GM21515 (cell line): ENCODE results near the gene IBA57.

ENCODE experiments used
- ATAC-seq: cut with Tn5 transposase; IDR thresholded peaks from one replicate; pipeline ENCODE4 v1.9.1; 2021; ENCODE audit not compliant: unreplicated experiment

IBA57 gene

DNA sequence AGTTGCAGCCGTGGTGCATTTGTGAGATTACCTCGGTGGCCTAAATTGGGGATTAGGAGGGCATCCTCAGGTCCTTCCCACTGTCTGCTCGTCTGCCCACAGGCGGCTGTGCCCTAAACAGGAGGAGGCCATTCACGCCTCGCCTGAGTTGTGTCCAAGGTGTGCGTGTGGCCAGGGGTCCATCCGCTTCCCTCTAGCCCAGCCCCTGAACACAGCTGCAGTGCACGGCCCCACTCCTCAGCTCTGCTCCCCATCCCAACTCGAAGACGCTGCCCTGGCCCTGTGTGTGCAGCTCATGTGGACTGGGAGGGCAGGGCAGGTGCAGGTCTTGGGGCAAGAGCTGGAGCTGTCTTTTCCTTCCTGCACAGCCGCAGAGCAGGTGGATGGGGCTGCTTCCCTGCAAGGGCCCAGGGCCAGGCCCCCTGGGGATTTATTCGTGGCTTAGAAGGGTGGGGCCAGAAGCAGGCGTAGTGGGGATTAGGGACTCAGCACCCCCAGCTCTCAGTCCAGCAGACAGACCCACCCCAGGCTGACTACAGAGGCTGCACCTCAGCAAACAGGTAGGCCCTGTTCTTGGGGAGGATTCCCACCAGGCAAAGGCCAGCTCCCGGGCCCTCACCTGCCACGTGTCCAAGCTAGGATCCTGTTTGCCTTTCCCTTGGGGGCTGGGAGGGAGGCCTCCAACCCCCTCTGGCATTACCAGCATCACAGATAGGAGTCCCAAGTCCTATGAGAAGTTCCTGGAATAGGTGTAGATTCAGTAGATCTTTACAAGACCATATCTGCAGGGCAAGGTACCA, 21.2 kb upstream of the IBA57 start:
- ATAC-seq: no peak

DNA sequence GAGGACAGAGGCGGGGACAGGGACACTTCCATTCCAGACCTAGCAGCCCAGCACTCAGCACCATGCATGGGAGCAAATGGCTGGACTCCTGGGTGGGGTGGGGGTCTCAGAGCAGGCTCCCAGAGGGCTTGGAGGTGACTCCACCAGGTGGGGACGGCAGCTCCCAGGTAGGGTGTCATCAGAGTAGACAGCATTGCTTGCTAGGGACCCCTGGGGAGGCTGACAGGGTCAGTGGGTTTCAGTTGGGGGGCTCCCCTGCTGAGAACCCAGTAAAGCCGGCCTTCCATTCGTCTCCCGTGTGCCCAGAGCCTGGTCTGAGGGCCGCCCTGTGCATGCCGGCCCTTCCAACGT, 20.6 kb upstream of the IBA57 start:
- ATAC-seq: no peak

DNA sequence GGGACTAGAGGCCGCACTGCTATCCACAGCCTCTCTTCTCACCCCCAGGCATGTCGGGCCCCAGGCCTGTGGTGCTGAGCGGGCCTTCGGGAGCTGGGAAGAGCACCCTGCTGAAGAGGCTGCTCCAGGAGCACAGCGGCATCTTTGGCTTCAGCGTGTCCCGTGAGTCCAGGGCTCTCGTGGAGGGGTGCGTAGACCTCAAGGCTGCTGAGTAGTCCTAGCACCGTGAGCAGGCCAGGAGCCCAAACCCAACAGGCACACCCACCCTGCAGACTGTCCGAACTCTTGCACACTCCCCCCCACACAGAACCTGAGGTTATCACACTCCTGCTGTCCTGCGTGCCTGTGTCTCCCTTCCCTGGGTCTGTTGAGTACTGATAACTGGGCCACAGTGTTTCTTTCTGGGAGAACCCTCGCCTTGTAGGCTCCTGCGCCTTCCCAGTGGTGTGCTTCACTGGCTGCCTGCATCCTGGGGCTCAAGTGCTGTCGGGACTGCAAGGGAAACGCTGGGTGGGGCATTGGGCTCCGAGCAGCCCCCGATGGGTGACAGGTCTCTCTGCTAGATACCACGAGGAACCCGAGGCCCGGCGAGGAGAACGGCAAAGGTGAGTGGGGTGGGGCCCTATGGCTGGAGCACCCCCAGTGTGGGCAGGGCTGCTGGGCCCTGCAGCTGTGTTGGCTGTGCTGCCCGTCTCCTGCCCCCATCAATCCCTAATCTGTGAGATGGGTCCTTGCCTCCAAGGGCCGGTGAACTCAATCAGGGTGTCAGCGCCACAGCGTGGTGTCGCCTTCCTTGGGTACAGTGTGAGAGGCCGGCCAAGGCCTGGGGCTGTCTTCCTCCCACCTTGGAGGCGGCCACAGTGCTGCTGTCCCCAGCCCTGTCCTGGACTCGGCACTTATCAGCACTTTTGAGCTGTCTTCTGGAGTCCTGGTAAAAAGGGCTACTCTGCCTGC, 19.9 kb upstream of the IBA57 start:
- no peak for ATAC-seq

DNA sequence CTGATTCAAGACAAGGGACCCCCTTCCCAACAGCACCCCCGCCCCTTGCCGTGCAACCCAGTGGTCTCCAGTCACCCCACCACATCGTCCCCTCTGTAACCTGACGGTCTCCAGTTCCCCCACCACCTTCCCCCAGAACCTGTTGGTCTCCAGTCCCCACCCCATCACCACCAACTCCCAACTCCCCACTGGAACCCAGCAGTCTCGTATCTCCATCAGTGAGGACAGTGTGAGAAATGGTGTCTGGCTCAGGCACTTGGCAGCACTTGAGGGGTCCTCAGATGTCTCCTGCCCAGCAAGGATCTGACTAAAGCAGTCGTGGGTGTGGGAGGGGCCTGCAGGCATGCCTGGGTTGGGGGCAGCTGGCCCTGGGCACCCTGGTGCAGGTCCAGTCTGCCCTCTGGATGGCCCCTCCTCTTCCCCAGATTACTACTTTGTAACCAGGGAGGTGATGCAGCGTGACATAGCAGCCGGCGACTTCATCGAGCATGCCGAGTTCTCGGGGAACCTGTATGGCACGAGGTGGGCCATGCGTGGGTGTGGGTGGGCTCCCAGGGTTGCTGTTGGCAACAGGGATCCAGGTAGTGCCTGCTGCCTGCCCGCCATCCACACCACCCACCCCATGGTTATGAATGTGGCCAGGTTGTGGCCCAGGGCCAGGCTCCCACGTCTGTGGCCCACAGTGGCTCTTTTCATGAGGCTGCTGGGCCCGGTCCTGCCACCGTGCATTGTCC, 19.0 kb upstream of the IBA57 start:
- ATAC-seq: no peak

DNA sequence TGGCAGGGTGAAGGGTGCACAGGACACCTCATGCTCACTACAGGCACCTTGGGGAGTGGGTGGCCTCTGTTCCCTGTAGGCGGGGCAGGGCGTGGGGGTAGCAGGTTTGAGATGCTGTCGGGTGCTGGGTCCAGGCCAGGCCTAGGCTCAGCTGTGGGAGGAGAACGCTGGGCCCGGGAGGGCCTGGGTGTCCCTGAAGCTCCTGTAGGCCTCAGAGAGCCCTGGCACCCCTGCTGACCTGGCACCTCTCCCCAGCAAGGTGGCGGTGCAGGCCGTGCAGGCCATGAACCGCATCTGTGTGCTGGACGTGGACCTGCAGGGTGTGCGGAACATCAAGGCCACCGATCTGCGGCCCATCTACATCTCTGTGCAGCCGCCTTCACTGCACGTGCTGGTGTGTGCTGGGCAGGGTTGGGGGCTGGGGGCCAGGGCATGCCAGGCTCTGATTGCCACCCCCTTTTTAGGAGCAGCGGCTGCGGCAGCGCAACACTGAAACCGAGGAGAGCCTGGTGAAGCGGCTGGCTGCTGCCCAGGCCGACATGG, 18.4 kb upstream of the IBA57 start:
- no peak for ATAC-seq

DNA sequence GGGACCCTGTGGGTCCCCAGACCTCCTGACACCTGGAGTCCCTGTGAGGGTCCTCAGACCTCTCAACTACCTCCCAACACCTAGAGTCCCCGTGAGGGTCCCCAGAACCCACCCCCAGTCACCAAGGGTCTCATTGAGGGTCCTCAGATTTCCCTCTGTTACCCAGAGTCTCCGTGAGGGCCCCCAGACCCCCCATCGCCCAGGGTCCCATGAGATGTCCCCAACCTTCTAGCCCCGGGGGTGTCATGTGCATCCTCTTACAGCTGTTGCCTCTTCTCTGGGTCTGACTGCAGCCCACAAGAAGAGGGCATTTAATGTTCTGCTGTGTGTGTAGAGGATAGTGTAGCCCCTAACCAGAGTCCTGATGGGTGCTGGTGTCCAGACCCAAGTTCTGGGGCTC, 17.8 kb upstream of the IBA57 start:
- ATAC-seq: no peak

DNA sequence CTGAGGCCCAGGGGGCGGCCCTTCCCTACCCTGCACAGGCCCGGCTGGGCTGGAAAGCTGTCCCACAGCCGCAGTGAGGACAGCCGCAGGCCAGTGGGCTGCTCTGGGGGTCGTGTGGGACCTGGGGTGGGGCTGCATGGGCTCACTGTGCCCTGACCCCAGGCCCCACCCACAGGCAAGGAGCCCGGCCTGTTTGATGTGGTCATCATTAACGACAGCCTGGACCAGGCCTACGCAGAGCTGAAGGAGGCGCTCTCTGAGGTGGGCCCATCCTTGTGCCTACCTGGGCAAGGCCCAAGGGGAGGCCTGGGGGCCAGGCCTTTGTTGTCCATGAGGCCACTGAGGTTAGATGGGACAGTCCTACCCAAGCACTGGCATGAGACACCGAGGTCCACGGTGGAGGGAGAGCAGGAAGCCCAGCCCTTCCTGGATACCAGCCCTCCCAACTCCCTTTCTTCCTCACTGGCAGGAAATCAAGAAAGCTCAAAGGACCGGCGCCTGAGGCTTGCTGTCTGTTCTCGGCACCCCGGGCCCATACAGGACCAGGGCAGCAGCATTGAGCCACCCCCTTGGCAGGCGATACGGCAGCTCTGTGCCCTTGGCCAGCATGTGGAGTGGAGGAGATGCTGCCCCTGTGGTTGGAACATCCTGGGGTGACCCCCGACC, 17.3 kb upstream of the IBA57 start:
- ATAC-seq: no peak

DNA sequence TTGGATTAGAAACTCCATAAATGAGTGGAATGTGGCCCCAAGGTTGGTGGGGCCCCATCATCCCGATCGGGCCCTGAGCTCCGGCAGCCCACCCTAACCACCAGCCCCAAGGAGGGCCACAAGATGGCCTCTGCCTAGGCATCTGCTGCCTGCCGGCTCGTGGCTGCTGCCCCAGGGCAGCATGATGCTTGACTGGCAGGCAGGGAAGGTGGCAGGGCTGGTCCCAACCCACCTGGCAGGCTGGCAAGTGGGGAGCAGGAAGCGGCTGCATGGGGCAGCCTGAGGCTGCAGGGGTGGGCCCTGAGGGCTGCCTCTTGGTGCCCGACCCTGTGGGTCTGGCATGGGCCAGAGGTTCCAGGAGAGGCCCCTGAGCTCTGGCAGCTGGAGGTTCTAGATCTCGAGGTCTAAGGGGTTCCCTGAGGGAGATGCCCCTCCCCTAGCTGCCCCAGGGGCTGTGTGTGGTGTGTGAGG, 16.6 kb upstream of the IBA57 start:
- no peak for ATAC-seq

DNA sequence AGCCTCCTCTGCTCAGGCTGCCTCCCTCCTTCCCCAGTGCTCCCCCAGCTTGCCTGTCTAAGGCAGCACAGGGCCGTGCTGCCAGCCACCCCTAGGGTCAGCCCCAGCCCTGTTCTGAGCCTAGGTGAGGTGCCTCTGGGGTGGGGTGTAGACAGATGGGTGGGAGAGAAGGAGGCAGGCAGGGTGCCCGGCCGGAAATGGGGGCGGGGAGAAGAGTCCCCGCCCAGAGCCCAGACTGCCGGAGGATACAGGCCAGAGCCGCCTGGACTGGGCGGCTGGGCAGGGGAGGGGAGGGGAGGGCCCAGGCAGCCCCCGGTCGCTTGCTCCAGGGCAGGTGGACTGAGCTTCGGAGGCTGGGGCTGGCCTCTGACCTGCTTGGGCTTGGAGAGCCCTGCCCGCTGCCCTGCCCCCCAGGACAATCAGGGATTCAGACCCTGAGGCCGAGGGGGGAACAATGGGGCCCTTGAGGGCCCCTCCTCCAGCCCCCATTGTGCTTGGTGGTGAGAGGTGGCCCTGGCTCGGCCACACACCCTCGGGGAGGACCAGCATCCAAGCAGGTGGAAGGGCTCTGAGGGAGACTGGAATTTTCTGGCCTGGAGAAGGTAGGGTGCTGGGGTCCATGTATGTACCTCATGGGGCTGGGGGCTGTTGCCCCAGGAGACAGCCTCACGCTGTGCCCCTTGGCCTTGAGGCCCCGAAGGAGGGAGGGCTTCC, 16.0 kb upstream of the IBA57 start, which contains the start of gene GJC2:
GJC2 (plus strand) TSS at position 525 of the 714 bp plus-strand sequence. CDS start 7,829 bp downstream, outside the sequence.
- ATAC-seq: no peak

DNA sequence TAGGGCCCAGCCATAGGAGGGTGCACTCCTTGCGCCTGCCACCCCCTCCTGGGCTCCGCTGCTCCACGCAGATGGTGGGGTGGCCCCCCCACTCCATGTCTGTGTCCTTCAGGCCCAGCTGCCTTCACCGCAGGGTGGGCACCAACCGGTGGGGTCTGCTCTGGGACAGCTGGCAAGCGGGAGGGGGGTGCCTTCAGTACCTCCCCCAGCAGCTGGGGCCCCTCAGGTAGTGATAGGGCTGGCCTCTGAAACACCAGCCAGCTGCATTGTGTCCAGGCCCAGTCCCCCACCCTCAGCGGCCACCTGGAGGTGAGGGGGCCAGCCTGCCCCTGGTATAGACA, 15.5 kb upstream of the IBA57 start:
- no peak for ATAC-seq

DNA sequence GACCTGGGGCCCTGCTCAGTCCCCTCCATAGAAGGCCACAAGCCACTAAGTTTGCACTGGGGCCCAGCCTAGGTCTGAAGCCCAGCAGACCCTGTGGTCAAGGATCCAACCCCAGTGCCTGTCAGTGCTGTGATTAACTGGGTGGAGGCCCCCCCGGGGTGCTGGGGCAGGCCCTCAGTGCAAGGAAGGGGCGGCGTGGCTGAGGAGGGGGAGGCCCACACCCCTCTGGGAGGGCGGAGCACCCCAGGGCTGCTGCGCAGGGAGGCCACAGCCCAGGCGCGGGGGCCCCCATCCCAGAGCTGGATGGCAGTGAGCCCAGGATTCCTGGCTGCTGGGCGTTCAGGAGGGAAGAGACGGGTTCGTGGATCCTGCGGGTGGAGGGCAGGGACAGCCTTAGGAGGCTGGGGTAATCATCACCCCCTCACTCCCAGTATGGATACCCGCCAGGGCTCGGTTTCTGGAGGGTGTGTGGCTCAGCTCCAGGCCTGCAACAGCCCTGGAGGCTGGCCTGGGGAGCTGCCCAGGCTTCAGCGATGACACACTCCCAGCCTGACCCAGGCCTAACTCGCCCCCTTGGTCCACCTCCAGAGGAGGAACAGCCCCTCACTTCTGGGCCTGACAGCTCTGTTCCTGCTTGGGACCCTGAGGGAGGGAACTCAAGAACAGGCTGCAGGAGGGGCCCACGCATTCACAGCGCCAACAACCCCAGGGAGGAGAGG, 15.0 kb upstream of the IBA57 start:
- ATAC-seq: no peak

DNA sequence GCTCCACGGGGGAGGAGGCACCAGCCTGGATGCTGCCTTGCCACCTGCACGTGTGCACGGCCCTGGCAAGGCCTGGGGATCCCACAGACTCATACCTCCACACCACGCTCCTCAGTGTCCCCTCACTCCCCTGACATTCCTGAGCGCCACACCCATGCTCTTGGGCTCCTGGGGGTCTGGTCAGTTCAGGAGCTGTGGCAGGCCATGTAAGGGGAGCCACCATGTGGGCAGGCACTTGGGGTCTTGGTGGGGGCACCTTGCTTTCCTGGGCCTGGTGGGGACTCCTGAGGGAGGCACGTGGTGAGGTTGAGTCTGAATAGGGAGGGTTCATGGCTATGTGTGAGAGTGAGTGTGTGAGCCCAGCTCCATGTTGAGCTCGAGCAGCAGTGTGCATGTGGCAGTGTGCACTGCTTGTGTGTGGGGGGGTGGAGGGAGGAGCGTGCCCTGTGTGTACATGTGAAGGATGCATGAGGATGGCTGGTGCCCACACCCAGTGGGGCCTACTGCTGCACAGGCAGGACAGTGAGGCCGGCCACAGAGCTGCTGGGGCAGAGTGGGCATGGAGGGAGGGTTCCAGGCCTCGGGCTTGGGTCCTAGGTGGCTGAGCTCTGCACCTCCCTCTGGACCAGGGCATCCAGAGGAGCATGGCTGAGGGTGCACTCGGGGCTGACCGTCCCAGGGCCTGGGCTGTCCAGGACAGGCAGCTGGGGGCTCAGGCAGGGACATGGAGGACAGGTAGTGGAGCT, 14.3 kb upstream of the IBA57 start:
- ATAC-seq: no peak

DNA sequence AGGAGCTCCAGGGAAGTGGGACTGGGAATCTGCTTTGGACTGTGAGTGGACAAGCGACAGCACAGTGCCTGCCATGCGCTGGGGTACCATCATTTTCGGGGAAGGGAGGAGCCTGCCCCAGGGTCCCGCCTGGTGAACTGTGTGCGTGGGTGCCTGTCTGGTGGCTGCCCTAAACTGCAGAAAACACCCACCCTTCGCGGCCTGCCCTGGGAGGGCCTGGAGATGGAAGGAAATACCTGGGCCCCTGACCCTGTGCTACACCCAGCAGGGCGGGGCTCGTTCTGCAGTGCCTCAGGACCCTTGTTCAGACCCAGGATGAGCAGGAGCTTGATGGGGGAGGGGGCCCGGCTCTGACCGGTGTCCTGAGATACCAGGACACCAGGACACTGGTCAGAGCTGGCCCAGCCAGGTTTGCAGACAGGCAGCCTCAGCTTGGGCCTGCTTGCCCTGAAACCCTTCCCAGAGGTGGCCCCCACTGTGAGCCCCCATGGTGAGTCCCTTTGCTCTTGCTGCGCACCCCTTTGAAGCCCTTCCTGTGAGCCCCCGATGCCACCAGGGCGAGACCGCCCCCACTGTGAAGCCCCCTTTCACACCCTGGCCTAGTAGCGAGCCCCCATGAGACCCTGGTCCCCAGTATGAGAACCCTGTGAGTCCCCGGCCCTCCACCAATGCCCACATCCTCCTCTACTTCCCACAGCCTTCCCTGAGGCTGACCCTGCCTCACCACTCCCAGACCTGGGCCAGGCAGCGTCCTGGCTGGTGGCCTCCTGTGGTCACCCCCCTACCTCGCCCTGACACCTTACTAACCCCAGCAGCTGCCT, 13.3 kb upstream of the IBA57 start:
- ATAC-seq: no peak

DNA sequence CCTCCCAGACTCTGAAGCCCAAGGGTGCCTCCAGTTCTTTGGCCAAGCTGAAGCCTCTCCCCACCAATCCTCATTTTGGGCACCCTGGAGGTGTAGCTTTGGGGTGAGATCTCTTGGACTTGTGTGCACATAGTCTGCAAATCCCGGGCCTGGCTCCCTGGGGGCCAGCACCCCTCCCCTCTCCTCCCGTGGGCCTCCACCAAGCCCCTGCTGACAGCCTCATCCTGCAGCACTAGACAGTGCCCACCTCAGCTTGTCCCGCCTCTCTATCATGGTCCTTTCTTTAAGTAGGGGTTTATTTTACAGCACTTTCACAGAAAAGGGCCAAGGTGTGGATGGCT, 12.7 kb upstream of the IBA57 start:
- no peak for ATAC-seq

DNA sequence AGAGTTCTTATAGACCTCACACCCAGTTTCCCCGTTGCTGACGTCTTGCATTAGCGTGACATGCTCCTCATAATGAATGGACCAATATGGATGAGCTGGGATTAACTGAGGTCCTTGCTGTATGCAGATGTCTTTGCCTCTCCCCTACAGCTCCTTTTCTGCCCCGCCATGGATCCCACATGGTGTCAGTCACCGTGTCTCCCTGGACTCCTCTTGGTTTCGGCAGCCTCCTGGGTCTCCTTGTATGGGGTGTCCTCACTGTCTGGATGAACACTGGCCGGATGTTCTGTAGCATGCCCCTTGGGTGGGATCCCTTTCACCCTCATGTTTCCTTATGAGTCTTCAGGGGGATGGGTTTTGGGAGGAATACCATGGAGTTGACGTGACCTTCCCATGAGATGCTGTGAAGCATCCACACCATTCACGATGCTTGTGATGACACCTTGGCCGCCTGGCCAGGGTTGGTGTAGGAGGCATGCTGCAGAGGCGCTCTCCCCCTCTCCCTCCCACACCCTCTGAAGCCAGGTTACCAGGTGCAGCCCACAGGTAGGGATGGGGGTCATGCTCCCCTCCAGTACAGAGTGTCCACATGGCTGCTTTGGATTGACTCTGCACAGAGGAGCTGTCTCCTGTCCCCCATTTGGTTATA, 11.5 kb upstream of the IBA57 start:
- no peak for ATAC-seq

DNA sequence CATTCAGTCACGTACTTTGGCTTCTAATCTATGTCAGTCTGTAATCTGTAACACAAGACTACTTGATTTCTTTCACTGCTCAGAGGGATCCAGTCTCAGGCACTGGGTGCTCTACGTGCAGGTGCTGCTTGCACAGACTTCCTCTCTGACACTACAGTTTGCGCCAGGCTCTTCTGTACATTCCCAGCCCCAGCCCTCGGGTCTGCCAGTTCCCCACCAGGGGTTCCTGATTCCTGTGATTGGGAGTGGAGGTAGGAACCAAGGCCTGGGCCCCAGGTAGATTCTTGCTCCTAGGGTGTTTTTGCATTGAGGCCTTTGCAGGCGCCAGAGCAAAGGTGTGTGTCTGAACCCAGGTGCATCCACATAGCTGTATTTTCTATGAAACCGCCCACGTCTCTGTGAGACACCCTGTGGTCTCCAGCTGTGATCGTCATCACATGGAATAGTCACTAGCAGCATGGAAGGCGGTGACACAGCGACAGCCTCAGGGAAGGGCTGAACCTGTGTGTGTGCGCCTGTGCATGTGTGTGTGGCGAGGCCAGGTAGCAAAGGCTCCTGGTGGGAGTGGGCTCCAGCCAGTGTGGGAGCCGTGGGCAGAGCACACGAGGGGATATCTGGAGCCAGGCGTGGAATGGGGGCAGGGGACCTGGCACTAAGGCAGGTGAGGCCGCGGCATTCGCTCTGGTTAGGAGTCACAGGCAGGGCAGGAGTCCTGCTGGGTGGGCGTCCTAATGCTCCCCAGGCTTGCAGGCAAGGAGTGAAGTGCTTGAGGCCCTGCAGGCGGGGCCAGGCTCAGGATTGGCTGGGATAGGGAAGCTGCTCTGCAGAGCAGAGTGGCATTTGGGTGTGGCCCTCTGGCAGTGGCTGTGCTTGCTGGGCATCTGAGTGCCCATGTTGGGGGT, 10.7 kb upstream of the IBA57 start:
- ATAC-seq: no peak
